MCF 10A (cell line): Measurements from ENCODE around the gene SAA4. TPM values are rescaled to one million over a fixed set of nuclear protein-coding genes. Genes with fewer than 3 reads are reported as not detected.
"Not testable (repeated sequence)": the region's sequence is repeated elsewhere in the genome, so short reads cannot be mapped to it uniquely, and the experiment has no call there.

Experiments
- BruUV-seq: library from RNA; stranded (reverse); fragments of 400-500 nt; replicated peaks from 2 replicates; lab custom pipeline; 2021; lab: Mats Ljungman, UMichigan
- CTCF ChIA-PET: fragments of 300-600 bp; sonication (Branson Sonifier 250); formaldehyde crosslinking; extraction: SDS; loops from one replicate; lab custom pipeline; 2021; ENCODE audit warnings: antibody characterized with exemption, inconsistent platforms; lab: Yijun Ruan, JAX
- POLR2A ChIA-PET: fragments of 300-600, 350-650 bp; sonication (Branson Sonifier 250); formaldehyde crosslinking; extraction: SDS; loops from one replicate; lab custom pipeline; 2020; ENCODE audit warnings: antibody characterized with exemption, inconsistent platforms; lab: Yijun Ruan, JAX
- DNase-seq: peaks from one replicate; pipeline ENCODE4 v3.0.0-alpha.2; 2018; ENCODE audit not compliant: unreplicated experiment
- H3K27ac Mint-ChIP-seq: one replicate; pipeline ENCODE4 v1.8.0; 2022; ENCODE audit warnings: mild to moderate bottlenecking, low read depth, mixed read lengths; ENCODE audit not compliant: unreplicated experiment
- H3K27me3 Mint-ChIP-seq: one replicate; pipeline ENCODE4 v1.8.0; 2022; ENCODE audit warnings: mixed read lengths; ENCODE audit not compliant: insufficient read depth, unreplicated experiment
- H3K36me3 Mint-ChIP-seq: one replicate; pipeline ENCODE4 v1.8.0; 2022; ENCODE audit warnings: mild to moderate bottlenecking, moderate library complexity, mixed read lengths; ENCODE audit not compliant: insufficient read depth, unreplicated experiment
- H3K4me1 Mint-ChIP-seq: one replicate; pipeline ENCODE4 v1.8.0; 2022; ENCODE audit warnings: mixed read lengths; ENCODE audit not compliant: insufficient read depth, unreplicated experiment
- H3K4me3 Mint-ChIP-seq: one replicate; pipeline ENCODE4 v1.8.0; 2022; ENCODE audit warnings: mild to moderate bottlenecking, moderate library complexity, mixed read lengths; ENCODE audit not compliant: unreplicated experiment
- H3K9me3 Mint-ChIP-seq: one replicate; pipeline ENCODE4 v1.8.0; 2022; ENCODE audit warnings: mixed read lengths; ENCODE audit not compliant: unreplicated experiment
- intact Hi-C: fragments of 100-400 bp; cut with micrococcal nuclease; formaldehyde crosslinking; loops from 2 replicates; pipeline ENCODE4 v1.14.1; 2022
- total RNA-seq: library from RNA; stranded (reverse); gene quantifications from 2 replicates; pipeline ENCODE4 v1.2.3, GENCODE V29; 2022
- TF ChIP-seq, protein P1 (sequence below): fragments of 200-600 bp; IDR thresholded peaks from one replicate; pipeline ENCODE4 v1.8.0; 2022; ENCODE audit warnings: antibody characterized with exemption, mild to moderate bottlenecking; ENCODE audit not compliant: unreplicated experiment

Gene SAA4
- total RNA-seq, 1 experiment from 2014 or later = not detected

GRCh38 chr11:18203723-18204122 is 32.9 kb downstream of the SAA4 start:
- intact Hi-C loops = no loop called here
- TF ChIP-seq, protein P1, sequence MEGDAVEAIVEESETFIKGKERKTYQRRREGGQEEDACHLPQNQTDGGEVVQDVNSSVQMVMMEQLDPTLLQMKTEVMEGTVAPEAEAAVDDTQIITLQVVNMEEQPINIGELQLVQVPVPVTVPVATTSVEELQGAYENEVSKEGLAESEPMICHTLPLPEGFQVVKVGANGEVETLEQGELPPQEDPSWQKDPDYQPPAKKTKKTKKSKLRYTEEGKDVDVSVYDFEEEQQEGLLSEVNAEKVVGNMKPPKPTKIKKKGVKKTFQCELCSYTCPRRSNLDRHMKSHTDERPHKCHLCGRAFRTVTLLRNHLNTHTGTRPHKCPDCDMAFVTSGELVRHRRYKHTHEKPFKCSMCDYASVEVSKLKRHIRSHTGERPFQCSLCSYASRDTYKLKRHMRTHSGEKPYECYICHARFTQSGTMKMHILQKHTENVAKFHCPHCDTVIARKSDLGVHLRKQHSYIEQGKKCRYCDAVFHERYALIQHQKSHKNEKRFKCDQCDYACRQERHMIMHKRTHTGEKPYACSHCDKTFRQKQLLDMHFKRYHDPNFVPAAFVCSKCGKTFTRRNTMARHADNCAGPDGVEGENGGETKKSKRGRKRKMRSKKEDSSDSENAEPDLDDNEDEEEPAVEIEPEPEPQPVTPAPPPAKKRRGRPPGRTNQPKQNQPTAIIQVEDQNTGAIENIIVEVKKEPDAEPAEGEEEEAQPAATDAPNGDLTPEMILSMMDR = no peak
- Mint-ChIP-seq H3K4me3 (no peak overlapping the region), H3K27ac (no peak overlapping the region), H3K27me3 (no peaks in the 10 kb centered on the region), H3K4me1 (no peaks in the 10 kb centered on the region), H3K36me3 (no peaks in the 10 kb centered on the region), H3K9me3 (no peaks in the 10 kb centered on the region)
- CTCF ChIA-PET = interaction anchor here (0.6 to 0.7 kb wide), 2 partner anchors 13 to 34 kb away, joined by 3 to 4 read pairs; no protein-coding TSS in a partner anchor
- no TSS peak for BruUV-seq
- POLR2A ChIA-PET = no interaction called here
- DNase-seq = peak; percentile 30

GRCh38 chr11:18197738-18198137 is 38.9 kb downstream of the SAA4 start:
- H3K4me1 Mint-ChIP-seq = not testable (repeated sequence)

GRCh38 chr11:18196532-18196931 is 40.1 kb downstream of the SAA4 start:
- ChIA-PET CTCF (no interaction called here), POLR2A (no interaction called here)
- no peaks in the 10 kb centered on the region for H3K36me3 Mint-ChIP-seq
- intact Hi-C loops = no loop called here
- H3K9me3 Mint-ChIP-seq = no peaks in the 10 kb centered on the region
- H3K4me1 Mint-ChIP-seq = no peaks in the 10 kb centered on the region
- peaks cover 29% of the 10 kb centered on the region for H3K27me3 Mint-ChIP-seq
- no peak overlapping the region for H3K27ac Mint-ChIP-seq
- H3K4me3 Mint-ChIP-seq = no peak overlapping the region
- TF ChIP-seq, protein P1 = no peak
- no TSS peak for BruUV-seq
- no peak for DNase-seq

More at GRCh38 chr11:18197738-18198137, 38.9 kb downstream of the SAA4 start:
- H3K36me3 Mint-ChIP-seq, H3K9me3 Mint-ChIP-seq, POLR2A ChIA-PET, DNase-seq, intact Hi-C loops, H3K4me3 Mint-ChIP-seq, BruUV-seq, H3K27ac Mint-ChIP-seq: not testable (repeated sequence)
- peaks cover 17% of the 10 kb centered on the region for H3K27me3 Mint-ChIP-seq
- CTCF ChIA-PET = interaction anchor here (0.6 kb wide), 1 partner anchor 65 kb away, joined by 5 read pairs; no protein-coding TSS in a partner anchor

- CTCF ChIA-PET = no interaction called here
- no TSS peak for BruUV-seq
- no peak for DNase-seq
Observed at GRCh38 chr11:18193010-18193409, 43.6 kb downstream of the SAA4 start.

More at GRCh38 chr11:18193010-18193409, 43.6 kb downstream of the SAA4 start:
- intact Hi-C loops = no loop called here
- Mint-ChIP-seq H3K27ac (no peak overlapping the region), H3K4me3 (no peak overlapping the region), H3K4me1 (no peaks in the 10 kb centered on the region), H3K36me3 (no peaks in the 10 kb centered on the region), H3K27me3 (peaks cover 36% of the 10 kb centered on the region), H3K9me3 (no peaks in the 10 kb centered on the region)
- POLR2A ChIA-PET = interaction anchor here (0.9 kb wide), 1 partner anchor 77 kb away, joined by 3 read pairs; no protein-coding TSS in a partner anchor
- TF ChIP-seq, protein P1 = no peak
